ENCODE data around the gene PLEKHG4B.

GRCh38 chr5:162565-163337, 70.8 kb downstream of the PLEKHG4B start:
- TF ChIP-seq RAD21 (IDR thresholded peaks at IDR 0.05; ENCODE audit: low read length) (no peak), GABPA (IDR thresholded peaks at IDR 0.05; ENCODE audit: low read depth) (no peak), TAF1 (IDR thresholded peaks at IDR 0.05; ENCODE audit: borderline replicate concordance, low read depth, low read length) (no peak), USF2 (IDR thresholded peaks at IDR 0.05; ENCODE audit: borderline replicate concordance, low read depth, low read length) (no peak), CTCF (IDR thresholded peaks at IDR 0.05) (no peak), EP300 (IDR thresholded peaks at IDR 0.05; ENCODE audit: borderline replicate concordance in 1 of 2, low read depth in 1 of 2, low read length in 1 of 2) (no peak), ELF1 (IDR thresholded peaks at IDR 0.05) (no peak), POLR2AphosphoS5 (IDR thresholded peaks at IDR 0.05; ENCODE audit: low read depth, low read length) (no peak), REST (IDR thresholded peaks at IDR 0.05; ENCODE audit: low read depth, low read length) (no peak), EZH2phosphoT487 (IDR thresholded peaks at IDR 0.05; ENCODE audit: borderline replicate concordance, low read depth) (no peak)

Measured in SK-N-SH (cell line).